Ureter (tissue), 1 donor: ENCODE data around the gene XPO6. TPM values are rescaled to one million over a fixed set of nuclear protein-coding genes. Genes with fewer than 3 reads are reported as not detected.
"Not testable (repeated sequence)": the region's sequence is repeated elsewhere in the genome, so short reads cannot be mapped to it uniquely, and the experiment has no call there.

Experiments
- DNase-seq: peaks from one replicate; pipeline ENCODE4 v3.0.0-alpha.2; 2020; ENCODE audit warnings: low spot score
- total RNA-seq: library from RNA; stranded (reverse); gene quantifications from one replicate; pipeline ENCODE4 v1.2.4, GENCODE V29; 2023
- donor health status: DM: yes; HTN: yes; CAD: no.

The XPO6 gene
- total RNA-seq, 1 donor from 2014 or later: 145 TPM

- not testable (repeated sequence) for DNase-seq
Measured at GRCh38 chr16:28115866-28116265, 95.9 kb downstream of the XPO6 start.

GRCh38 chr16:28112908-28113307 lies 98.9 kb downstream of the XPO6 start:
- DNase-seq: no peak

GRCh38 chr16:28110977-28111376 lies 100.8 kb downstream of the XPO6 start:
- no peak for DNase-seq

- DNase-seq: no peak
Measured at GRCh38 chr16:28110479-28110878, 101.3 kb downstream of the XPO6 start.

GRCh38 chr16:28110074-28110473 lies 101.7 kb downstream of the XPO6 start:
- no peak for DNase-seq

- DNase-seq: no peak
Measured at GRCh38 chr16:28108590-28109247, 103.0 kb downstream of the XPO6 start.

- no peak for DNase-seq
Measured at GRCh38 chr16:28107232-28107631, 104.5 kb downstream of the XPO6 start.

GRCh38 chr16:28106467-28107215 lies 105.1 kb downstream of the XPO6 start:
- no peak for DNase-seq

- DNase-seq: no peak
Measured at GRCh38 chr16:28105954-28106353, 105.8 kb downstream of the XPO6 start.

GRCh38 chr16:28105297-28105696 lies 106.5 kb downstream of the XPO6 start:
- no peak for DNase-seq

- DNase-seq: no peak
Measured at GRCh38 chr16:28104404-28104803, 107.4 kb downstream of the XPO6 start.

GRCh38 chr16:28103516-28104170 lies 108.1 kb downstream of the XPO6 start:
- no peak for DNase-seq

- no peak for DNase-seq
Measured at GRCh38 chr16:28101533-28101890, 110.3 kb downstream of the XPO6 start.

- no peak for DNase-seq
Measured at GRCh38 chr16:28100810-28101532, 110.8 kb downstream of the XPO6 start.

GRCh38 chr16:28098959-28099945 lies 112.5 kb downstream of the XPO6 start:
- no peak for DNase-seq

- no peak for DNase-seq
Measured at GRCh38 chr16:28098171-28098958, 113.4 kb downstream of the XPO6 start.

- DNase-seq: no peak
Measured at GRCh38 chr16:28096983-28097899, 114.5 kb downstream of the XPO6 start.

GRCh38 chr16:28093385-28093725 lies 118.4 kb downstream of the XPO6 start:
- no peak for DNase-seq

- no peak for DNase-seq
Measured at GRCh38 chr16:28092721-28093384, 118.9 kb downstream of the XPO6 start.
